ENCODE measurements around the gene ACTN1.

Gene ACTN1

DNA sequence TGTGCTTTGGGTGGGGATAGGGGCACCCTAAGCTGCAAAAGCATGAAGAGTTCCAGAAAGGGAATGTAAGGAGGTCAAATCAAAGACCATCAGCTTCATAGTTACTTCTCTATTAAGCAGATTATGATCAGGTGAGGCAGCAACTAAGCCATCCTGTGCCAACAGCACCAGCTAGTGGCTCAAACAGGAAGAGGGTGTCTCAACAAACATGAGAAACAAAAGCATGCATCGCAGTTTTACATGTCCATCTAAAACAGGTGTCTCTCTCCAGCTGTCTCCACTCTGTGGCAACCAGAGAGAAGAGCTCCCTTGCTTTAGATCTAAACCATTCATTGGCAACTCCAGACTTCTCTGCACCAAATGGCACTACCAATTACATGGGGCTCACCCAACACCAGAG, 52.9 kb downstream of the ACTN1 start:
- no peak for FAIRE-seq
- TF ChIP-seq POLR2A (IDR thresholded peaks at IDR 0.05; ENCODE audit: low read depth, low read length) (no peak), PAX5 (IDR thresholded peaks at IDR 0.05; ENCODE audit: insufficient read depth, low read length, severe bottlenecking) (no peak), POLR2AphosphoS5 (IDR thresholded peaks at IDR 0.05; ENCODE audit: low read depth, low read length) (no peak), TAF1 (IDR thresholded peaks at IDR 0.05; ENCODE audit: low read depth, low read length) (no peak), POU2F2 (IDR thresholded peaks at IDR 0.05; ENCODE audit: low read depth, low read length) (no peak)
- no peak for DNase-seq (ENCODE audit: insufficient read length, low spot score)

DNA sequence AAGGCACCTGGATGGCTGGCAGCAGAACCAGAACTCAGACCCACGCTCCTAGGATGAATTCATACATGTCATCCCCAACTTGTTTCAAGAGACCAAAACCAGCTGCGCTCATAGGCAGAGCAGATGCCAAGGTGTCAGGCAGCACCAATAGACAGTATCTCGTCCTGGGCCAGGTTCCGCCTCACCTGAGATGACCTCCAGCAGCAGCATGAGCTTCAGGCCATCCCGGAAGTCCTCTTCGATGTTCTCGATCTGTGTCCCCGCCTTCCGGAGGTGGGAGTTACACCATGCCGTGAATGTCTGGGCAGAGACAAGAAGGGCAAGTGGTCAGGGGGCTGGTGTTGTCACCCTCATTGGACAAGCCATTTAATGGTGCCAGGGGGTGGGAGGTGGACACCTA, 53.7 kb downstream of the ACTN1 start:
- TF ChIP-seq PAX5 (IDR thresholded peaks at IDR 0.05; ENCODE audit: insufficient read depth, low read length, severe bottlenecking) (no peak), TAF1 (IDR thresholded peaks at IDR 0.05; ENCODE audit: low read depth, low read length) (no peak), SPI1 (IDR thresholded peaks at IDR 0.05; ENCODE audit: low read depth, low read length) (no peak), POLR2AphosphoS5 (IDR thresholded peaks at IDR 0.05; ENCODE audit: low read depth, low read length) (no peak), POLR2A (IDR thresholded peaks at IDR 0.05; ENCODE audit: low read depth, low read length) (no peak)

DNA sequence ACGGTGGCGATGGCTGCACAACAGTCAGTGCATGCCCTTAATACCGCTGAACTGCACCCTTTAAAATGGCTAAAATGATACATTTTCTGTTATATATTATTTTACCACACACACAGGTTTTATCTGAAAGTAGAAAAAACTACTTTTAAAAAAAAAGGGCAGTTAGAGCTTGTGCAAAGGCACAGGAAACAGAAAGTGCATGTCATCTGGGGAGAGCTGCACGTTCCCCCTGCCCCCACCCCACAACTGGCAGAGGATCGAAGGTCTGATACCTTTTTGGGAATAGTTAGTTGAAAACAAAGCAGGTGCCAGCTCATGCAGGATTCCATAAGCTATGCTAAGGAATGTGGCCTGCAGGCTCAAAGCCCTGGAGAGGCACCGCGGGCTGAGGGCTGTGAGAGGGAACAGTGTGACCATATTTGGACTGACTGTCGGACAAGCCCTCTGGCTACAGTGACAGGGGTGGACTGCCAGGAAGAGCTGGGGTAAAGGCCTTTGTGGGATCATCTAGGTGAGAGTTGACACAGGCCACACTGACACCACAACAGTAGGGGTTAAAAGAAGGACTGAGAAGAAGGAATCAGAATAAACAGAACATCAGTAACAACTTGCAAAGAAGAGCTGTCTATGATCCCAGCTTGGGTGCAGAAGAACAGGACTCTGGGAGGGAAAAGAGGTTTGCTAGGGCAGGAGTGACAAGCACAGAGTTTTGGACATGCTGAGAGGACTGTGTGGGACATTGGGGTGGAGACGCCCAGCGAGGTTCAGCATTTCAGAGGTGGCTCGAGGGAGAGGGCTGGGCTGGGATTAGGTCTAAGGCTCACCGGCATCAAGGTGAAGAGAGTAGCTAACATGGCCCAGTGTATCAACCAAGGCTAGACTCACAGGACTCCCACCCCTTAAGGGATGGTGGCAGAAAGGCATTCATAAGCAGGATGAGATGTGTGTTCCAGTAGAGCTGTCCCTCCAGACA, 54.6 kb downstream of the ACTN1 start:
- DNase-seq (ENCODE audit: insufficient read length, low spot score): no peak
- no peak for TF ChIP-seq POLR2A (IDR thresholded peaks at IDR 0.05; ENCODE audit: low read depth, low read length)
- TF ChIP-seq POU2F2 (IDR thresholded peaks at IDR 0.05; ENCODE audit: low read depth, low read length): no peak
- TF ChIP-seq SPI1 (IDR thresholded peaks at IDR 0.05; ENCODE audit: low read depth, low read length): no peak
- TF ChIP-seq PAX5 (IDR thresholded peaks at IDR 0.05; ENCODE audit: insufficient read depth, low read length, severe bottlenecking): no peak
- TF ChIP-seq POLR2AphosphoS5 (IDR thresholded peaks at IDR 0.05; ENCODE audit: low read depth, low read length): no peak
- no peak for TF ChIP-seq TAF1 (IDR thresholded peaks at IDR 0.05; ENCODE audit: low read depth, low read length)
- no peak for FAIRE-seq

More for the DNA sequence above, 53.7 kb downstream of the ACTN1 start:
- no peak for DNase-seq (ENCODE audit: insufficient read length, low spot score)
- FAIRE-seq: no peak

DNA sequence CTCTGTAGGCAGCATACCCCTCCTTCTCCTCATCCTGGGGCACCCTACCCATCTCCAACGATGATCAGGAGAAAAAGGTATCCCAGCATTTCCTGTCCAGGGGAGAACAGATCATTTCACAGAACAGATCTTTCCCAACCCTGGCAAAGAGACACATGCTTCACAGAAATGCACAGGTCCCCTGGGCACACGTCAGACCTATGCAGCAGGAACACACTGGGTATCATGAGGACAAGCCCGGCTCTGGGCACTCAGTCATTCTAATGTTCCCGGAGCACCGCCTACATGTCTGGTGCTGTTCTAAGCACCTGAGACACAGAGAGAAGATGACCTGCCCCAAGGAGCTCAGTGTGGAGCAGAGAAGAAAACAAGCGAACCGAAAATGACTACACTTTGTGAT, 56.2 kb downstream of the ACTN1 start:
- no peak for FAIRE-seq
- TF ChIP-seq PAX5 (IDR thresholded peaks at IDR 0.05; ENCODE audit: insufficient read depth, low read length, severe bottlenecking): no peak
- no peak for TF ChIP-seq SPI1 (IDR thresholded peaks at IDR 0.05; ENCODE audit: low read depth, low read length)
- TF ChIP-seq POLR2AphosphoS5 (IDR thresholded peaks at IDR 0.05; ENCODE audit: low read depth, low read length): no peak
- no peak for TF ChIP-seq TAF1 (IDR thresholded peaks at IDR 0.05; ENCODE audit: low read depth, low read length)
- TF ChIP-seq POU2F2 (IDR thresholded peaks at IDR 0.05; ENCODE audit: low read depth, low read length): no peak
- no peak for TF ChIP-seq POLR2A (IDR thresholded peaks at IDR 0.05; ENCODE audit: low read depth, low read length)

DNA sequence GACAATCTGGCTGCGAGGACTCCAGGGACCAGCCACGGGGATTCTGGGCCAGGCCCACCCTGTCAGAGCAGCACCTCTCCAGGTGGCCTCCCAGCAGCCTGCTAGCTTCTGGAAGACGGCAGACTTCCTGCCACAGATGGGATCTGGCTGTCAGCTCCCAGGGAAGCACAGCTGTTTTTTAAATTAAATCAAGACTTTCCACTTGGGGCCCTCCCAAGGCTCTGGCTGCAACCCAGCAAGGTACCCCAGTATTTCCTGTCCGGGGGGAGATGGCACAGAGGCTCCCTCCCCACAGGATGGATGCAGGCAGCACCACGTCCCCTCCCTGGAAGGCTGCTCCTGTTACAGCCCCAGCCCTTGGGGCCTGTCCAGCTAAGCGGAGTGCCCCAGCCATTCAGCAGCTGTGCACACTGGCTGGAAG, 56.9 kb downstream of the ACTN1 start:
- DNase-seq (ENCODE audit: insufficient read length, low spot score) (no peak), FAIRE-seq (no peak)
- TF ChIP-seq TAF1 (IDR thresholded peaks at IDR 0.05; ENCODE audit: low read depth, low read length) (no peak), POLR2A (IDR thresholded peaks at IDR 0.05; ENCODE audit: low read depth, low read length) (no peak), SPI1 (IDR thresholded peaks at IDR 0.05; ENCODE audit: low read depth, low read length) (no peak), PAX5 (IDR thresholded peaks at IDR 0.05; ENCODE audit: insufficient read depth, low read length, severe bottlenecking) (no peak), POLR2AphosphoS5 (IDR thresholded peaks at IDR 0.05; ENCODE audit: low read depth, low read length) (no peak), POU2F2 (IDR thresholded peaks at IDR 0.05; ENCODE audit: low read depth, low read length) (no peak)

More for the DNA sequence above, 56.2 kb downstream of the ACTN1 start:
- no peak for DNase-seq (ENCODE audit: insufficient read length, low spot score)

DNA sequence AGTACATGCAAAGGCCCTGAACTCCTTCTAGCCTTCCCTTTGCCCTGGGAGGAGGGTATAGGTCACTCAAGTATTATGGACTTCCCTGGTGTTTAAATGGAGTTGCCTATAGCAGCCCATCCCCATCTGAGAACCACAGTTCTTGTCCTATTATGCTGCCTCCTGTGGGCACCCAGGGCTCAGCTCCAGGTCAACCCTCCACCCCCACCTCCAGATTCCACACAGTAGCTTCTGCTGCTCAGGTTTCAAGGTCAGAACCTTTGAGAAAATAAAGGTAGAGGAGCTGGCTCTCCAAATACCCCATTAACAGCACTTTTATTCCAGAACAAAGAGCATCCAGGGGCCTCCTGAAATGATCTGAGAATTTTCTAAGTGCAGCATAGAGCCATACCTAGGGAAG, 57.4 kb downstream of the ACTN1 start:
- TF ChIP-seq TAF1 (IDR thresholded peaks at IDR 0.05; ENCODE audit: low read depth, low read length): no peak
- no peak for TF ChIP-seq PAX5 (IDR thresholded peaks at IDR 0.05; ENCODE audit: insufficient read depth, low read length, severe bottlenecking)
- no peak for TF ChIP-seq POLR2AphosphoS5 (IDR thresholded peaks at IDR 0.05; ENCODE audit: low read depth, low read length)
- no peak for TF ChIP-seq POU2F2 (IDR thresholded peaks at IDR 0.05; ENCODE audit: low read depth, low read length)
- no peak for TF ChIP-seq SPI1 (IDR thresholded peaks at IDR 0.05; ENCODE audit: low read depth, low read length)
- no peak for TF ChIP-seq POLR2A (IDR thresholded peaks at IDR 0.05; ENCODE audit: low read depth, low read length)
- FAIRE-seq (no peak), DNase-seq (ENCODE audit: insufficient read length, low spot score) (no peak)

DNA sequence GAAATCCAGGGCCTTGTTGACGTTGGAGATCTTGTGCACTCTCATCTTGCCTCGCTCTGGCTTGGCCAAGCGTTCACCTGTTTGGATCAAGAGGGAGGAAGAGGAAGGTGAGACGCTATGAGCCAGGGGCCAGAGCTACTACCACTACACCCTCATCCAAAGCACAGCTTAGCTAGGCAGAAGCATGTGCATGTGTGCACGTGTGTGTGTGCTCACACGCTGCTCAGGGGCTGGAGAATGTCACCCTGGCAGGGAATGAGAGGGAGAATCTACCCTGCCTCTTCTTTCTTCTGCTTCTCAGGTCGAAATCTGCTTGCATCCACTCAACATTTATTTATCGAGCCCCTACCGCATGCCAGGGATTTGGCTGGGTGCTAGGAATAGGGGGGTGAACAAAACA, 58.1 kb downstream of the ACTN1 start:
- TF ChIP-seq POLR2AphosphoS5 (IDR thresholded peaks at IDR 0.05; ENCODE audit: low read depth, low read length) (no peak), POLR2A (IDR thresholded peaks at IDR 0.05; ENCODE audit: low read depth, low read length) (no peak)
- FAIRE-seq (no peak), DNase-seq (ENCODE audit: insufficient read length, low spot score) (no peak)

DNA sequence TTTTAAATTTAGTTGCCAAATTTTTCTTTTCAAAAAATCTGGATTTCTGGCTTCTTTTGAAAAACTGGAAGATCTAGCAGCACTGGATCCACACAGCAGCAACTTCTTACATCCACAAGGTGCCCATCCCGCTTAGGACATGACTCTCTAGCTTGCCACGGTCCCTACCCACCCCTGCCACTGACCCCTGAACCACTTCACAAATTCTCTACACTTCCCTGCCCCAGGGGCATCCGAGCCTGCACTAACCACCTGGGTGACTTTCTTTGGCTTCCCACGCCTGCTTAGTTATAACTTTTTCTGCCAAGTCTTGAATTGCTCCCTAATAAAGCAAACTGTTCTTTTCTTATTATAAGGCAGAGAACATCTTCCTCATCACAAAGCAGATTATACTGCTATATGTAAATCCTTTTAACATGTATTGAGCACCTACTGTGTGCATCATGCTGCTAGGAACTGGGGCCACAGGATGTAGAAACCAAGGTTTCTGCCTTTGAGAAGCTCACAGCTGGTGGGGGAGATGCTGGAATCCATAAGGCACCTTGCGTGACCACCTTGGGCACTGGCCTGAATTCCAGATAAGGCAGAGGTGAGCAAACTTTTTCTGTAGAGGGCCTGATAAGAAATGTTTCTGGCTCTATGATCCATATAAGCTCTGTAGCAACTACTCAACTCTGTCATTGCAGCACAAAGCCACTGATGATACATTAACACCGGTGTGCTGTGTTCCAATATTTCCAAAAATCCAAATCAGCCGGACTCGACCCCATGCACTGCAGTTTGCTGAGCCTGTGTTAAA, 59.8 kb downstream of the ACTN1 start:
- TF ChIP-seq PAX5 (IDR thresholded peaks at IDR 0.05; ENCODE audit: insufficient read depth, low read length, severe bottlenecking): no peak
- TF ChIP-seq TAF1 (IDR thresholded peaks at IDR 0.05; ENCODE audit: low read depth, low read length): no peak
- TF ChIP-seq POU2F2 (IDR thresholded peaks at IDR 0.05; ENCODE audit: low read depth, low read length): no peak
- no peak for TF ChIP-seq SPI1 (IDR thresholded peaks at IDR 0.05; ENCODE audit: low read depth, low read length)
- TF ChIP-seq POLR2AphosphoS5 (IDR thresholded peaks at IDR 0.05; ENCODE audit: low read depth, low read length): no peak
- TF ChIP-seq POLR2A (IDR thresholded peaks at IDR 0.05; ENCODE audit: low read depth, low read length): no peak
- FAIRE-seq (no peak), DNase-seq (ENCODE audit: insufficient read length, low spot score) (no peak)

DNA sequence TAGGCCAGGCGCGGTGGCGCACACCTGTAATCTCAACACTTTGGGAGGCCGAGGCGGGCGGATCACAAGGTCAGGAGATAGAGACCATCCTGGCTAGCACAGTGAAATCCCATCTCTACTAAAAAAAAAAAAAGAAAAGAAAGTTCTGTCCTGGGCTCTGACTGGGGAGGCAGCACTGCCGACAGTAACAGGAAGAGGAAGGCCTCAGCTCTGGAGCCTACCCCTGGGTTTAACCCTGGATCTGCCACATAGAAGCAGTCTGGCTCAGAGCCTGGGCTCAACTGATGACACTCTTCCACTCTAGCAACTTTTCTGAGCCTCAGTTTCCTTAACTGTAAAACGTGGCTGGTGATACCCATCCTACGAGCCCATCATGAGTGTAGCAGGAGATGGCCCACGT, 60.5 kb downstream of the ACTN1 start:
- DNase-seq (ENCODE audit: insufficient read length, low spot score): no peak
- FAIRE-seq: no peak
- TF ChIP-seq POU2F2 (IDR thresholded peaks at IDR 0.05; ENCODE audit: low read depth, low read length): no peak
- TF ChIP-seq TAF1 (IDR thresholded peaks at IDR 0.05; ENCODE audit: low read depth, low read length): no peak
- no peak for TF ChIP-seq PAX5 (IDR thresholded peaks at IDR 0.05; ENCODE audit: insufficient read depth, low read length, severe bottlenecking)
- TF ChIP-seq POLR2A (IDR thresholded peaks at IDR 0.05; ENCODE audit: low read depth, low read length): no peak
- no peak for TF ChIP-seq POLR2AphosphoS5 (IDR thresholded peaks at IDR 0.05; ENCODE audit: low read depth, low read length)
- no peak for TF ChIP-seq SPI1 (IDR thresholded peaks at IDR 0.05; ENCODE audit: low read depth, low read length)
